ENCODE data around the gene NR2F1-AS1. TPM values are rescaled to one million over a fixed set of nuclear protein-coding genes. Genes with fewer than 3 reads are reported as not detected.
A peak's percentile ranks its signal among the peaks of the same experiment; 100 is the strongest.

The NR2F1-AS1 gene
- not detected for total RNA-seq
- not detected for polyA plus RNA-seq

GRCh38 chr5:93580927-93581445 is at the start of gene NR2F1-AS1:
TSS of gene NR2F1-AS1 (minus strand) at chr5:93581219.
- H3K27me3 Mint-ChIP-seq, result peaks cover 45 to 52% of the 10 kb centered on the region in 2 donors

GRCh38 chr5:93626801-93627200 is 45.8 kb upstream of the NR2F1-AS1 start:
- Mint-ChIP-seq H3K27ac (no peak overlapping the region), H3K27me3 (no peaks in the 10 kb centered on the region), H3K9me3 (no peaks in the 10 kb centered on the region), H3K36me3 (peaks cover 4 to 5% (median 5%) of the 10 kb centered on the region in 3 donors), H3K4me1 (peaks cover 14 to 18% (median 17%) of the 10 kb centered on the region in 3 donors), H3K4me3 (no peak overlapping the region)
- CTCF ChIA-PET, result no interaction called here
- H3K27me3 ChIP-seq (ENCODE audit: insufficient read depth, low read length, poor library complexity, severe bottlenecking), result no peaks in the 10 kb centered on the region
- H3K9me3 ChIP-seq (ENCODE audit: low read length), result no peaks in the 10 kb centered on the region
- POLR2A ChIA-PET, result no interaction called here
- peaks cover 7% of the 10 kb centered on the region for H3K4me1 ChIP-seq (ENCODE audit: insufficient read depth, low read length)
- no peaks in the 10 kb centered on the region for H3K36me3 ChIP-seq (ENCODE audit: insufficient read depth, low read length)
- no peak for DNase-seq
- no peak overlapping the region for H3K27ac ChIP-seq (ENCODE audit: low read depth, low read length)
- H3K4me3 ChIP-seq (ENCODE audit: low read length), result no peak overlapping the region

More at GRCh38 chr5:93580927-93581445, at the start of gene NR2F1-AS1:
- CTCF ChIA-PET, result no interaction called here
- Histone ChIP-seq H3K4me1 (ENCODE audit: insufficient read depth, low read length) (peaks cover 36% of the 10 kb centered on the region), H3K9me3 (ENCODE audit: low read length) (no peaks in the 10 kb centered on the region), H3K27ac (ENCODE audit: low read depth, low read length) (no peak within 1 kb of the TSS), H3K4me3 (ENCODE audit: low read length) (peak within 1 kb of the TSS; percentile 61), H3K27me3 (ENCODE audit: insufficient read depth, low read length, poor library complexity, severe bottlenecking) (peaks cover 70% of the 10 kb centered on the region), H3K36me3 (ENCODE audit: insufficient read depth, low read length) (no peaks in the 10 kb centered on the region)
- Mint-ChIP-seq H3K9me3 (no peaks in the 10 kb centered on the region), H3K4me3 (peak within 1 kb of the TSS in 3 of 7 donors; percentile 71 to 77 (median 76)), H3K4me1 (peaks cover 16 to 33% (median 18%) of the 10 kb centered on the region in 3 donors), H3K36me3 (no peaks in the 10 kb centered on the region), H3K27ac (peak within 1 kb of the TSS in 3 of 8 donors; percentile 27 to 39 (median 30))
- no peak for DNase-seq
- POLR2A ChIA-PET, result no interaction called here

- no peak overlapping the region for H3K4me3 ChIP-seq (ENCODE audit: low read length)
- ChIA-PET CTCF (no interaction called here), POLR2A (no interaction called here)
- no peaks in the 10 kb centered on the region for H3K9me3 ChIP-seq (ENCODE audit: low read length)
- Mint-ChIP-seq H3K27ac (peak overlapping the region; percentile 28 to 94 (median 84)), H3K27me3 (peaks cover 0 to 4% of the 10 kb centered on the region in 2 donors), H3K4me3 (peak overlapping the region in 4 of 7 donors; percentile 16 to 44 (median 28)), H3K36me3 (peaks cover 0 to 4% (median 0%) of the 10 kb centered on the region in 3 donors), H3K4me1 (peaks cover 25 to 36% (median 33%) of the 10 kb centered on the region in 3 donors), H3K9me3 (no peaks in the 10 kb centered on the region)
- no peaks in the 10 kb centered on the region for H3K36me3 ChIP-seq (ENCODE audit: insufficient read depth, low read length)
- H3K27ac ChIP-seq (ENCODE audit: low read depth, low read length), result no peak overlapping the region
- H3K27me3 ChIP-seq (ENCODE audit: insufficient read depth, low read length, poor library complexity, severe bottlenecking), result no peaks in the 10 kb centered on the region
- DNase-seq, result no peak
- peaks cover 19% of the 10 kb centered on the region for H3K4me1 ChIP-seq (ENCODE audit: insufficient read depth, low read length)
These were observed 42.1 kb upstream of the NR2F1-AS1 start for GRCh38 chr5:93623153-93623552.

GRCh38 chr5:93622240-93622885 is 41.3 kb upstream of the NR2F1-AS1 start:
- Mint-ChIP-seq H3K36me3 (peaks cover 0 to 4% (median 0%) of the 10 kb centered on the region in 3 donors), H3K27ac (peak overlapping the region; percentile 68 to 96 (median 92)), H3K27me3 (peaks cover 0 to 4% of the 10 kb centered on the region in 2 donors), H3K4me3 (peak overlapping the region; percentile 28 to 80 (median 70)), H3K4me1 (peaks cover 25 to 36% (median 33%) of the 10 kb centered on the region in 3 donors), H3K9me3 (no peaks in the 10 kb centered on the region)
- Histone ChIP-seq H3K36me3 (ENCODE audit: insufficient read depth, low read length) (no peaks in the 10 kb centered on the region), H3K4me1 (ENCODE audit: insufficient read depth, low read length) (peaks cover 19% of the 10 kb centered on the region), H3K27ac (ENCODE audit: low read depth, low read length) (peak overlapping the region; percentile 64), H3K4me3 (ENCODE audit: low read length) (no peak overlapping the region), H3K9me3 (ENCODE audit: low read length) (no peaks in the 10 kb centered on the region), H3K27me3 (ENCODE audit: insufficient read depth, low read length, poor library complexity, severe bottlenecking) (no peaks in the 10 kb centered on the region)
- CTCF ChIA-PET, result interaction anchor here (1.3 to 1.7 kb wide), 3 partner anchors 12 to 1116 kb away, joined by 5 to 7 read pairs (median 5); no protein-coding TSS in a partner anchor
- POLR2A ChIA-PET, result no interaction called here
- peak in 4 of 5 donors; percentile 53 to 79 (median 67) for DNase-seq

- peak in 1 of 5 donors; percentile 56 for DNase-seq
- Mint-ChIP-seq H3K4me3 (peak overlapping the region; percentile 44 to 93 (median 74)), H3K4me1 (peaks cover 25 to 36% (median 33%) of the 10 kb centered on the region in 3 donors), H3K27me3 (peaks cover 0 to 4% of the 10 kb centered on the region in 2 donors), H3K27ac (peak overlapping the region in 7 of 8 donors; percentile 72 to 94 (median 92)), H3K9me3 (no peaks in the 10 kb centered on the region), H3K36me3 (peaks cover 0 to 4% (median 0%) of the 10 kb centered on the region in 3 donors)
- H3K4me1 ChIP-seq (ENCODE audit: insufficient read depth, low read length), result peaks cover 19% of the 10 kb centered on the region
- H3K27me3 ChIP-seq (ENCODE audit: insufficient read depth, low read length, poor library complexity, severe bottlenecking), result no peaks in the 10 kb centered on the region
- no peaks in the 10 kb centered on the region for H3K9me3 ChIP-seq (ENCODE audit: low read length)
- ChIA-PET CTCF (interaction anchor here (0.9 to 1.7 kb wide), 5 partner anchors 13 to 1117 kb away, joined by 3 to 7 read pairs (median 5); no protein-coding TSS in a partner anchor), POLR2A (no interaction called here)
- peak overlapping the region; percentile 25 for H3K4me3 ChIP-seq (ENCODE audit: low read length)
- H3K27ac ChIP-seq (ENCODE audit: low read depth, low read length), result no peak overlapping the region
- no peaks in the 10 kb centered on the region for H3K36me3 ChIP-seq (ENCODE audit: insufficient read depth, low read length)
These were observed 40.3 kb upstream of the NR2F1-AS1 start for GRCh38 chr5:93621327-93621798.

- ChIA-PET CTCF (interaction anchor here (0.9 to 1.7 kb wide), 6 partner anchors 13 to 1117 kb away, joined by 3 to 7 read pairs (median 3); no protein-coding TSS in a partner anchor), POLR2A (no interaction called here)
- Histone ChIP-seq H3K27me3 (ENCODE audit: insufficient read depth, low read length, poor library complexity, severe bottlenecking) (no peaks in the 10 kb centered on the region), H3K4me1 (ENCODE audit: insufficient read depth, low read length) (peaks cover 19% of the 10 kb centered on the region), H3K36me3 (ENCODE audit: insufficient read depth, low read length) (no peaks in the 10 kb centered on the region), H3K4me3 (ENCODE audit: low read length) (peak overlapping the region; percentile 73), H3K9me3 (ENCODE audit: low read length) (no peaks in the 10 kb centered on the region), H3K27ac (ENCODE audit: low read depth, low read length) (peak overlapping the region; percentile 52)
- H3K36me3 Mint-ChIP-seq, result peaks cover 0 to 4% (median 0%) of the 10 kb centered on the region in 3 donors
- H3K27me3 Mint-ChIP-seq, result peaks cover 4% of the 10 kb centered on the region in 2 donors
- peaks cover 25 to 36% (median 33%) of the 10 kb centered on the region in 3 donors for H3K4me1 Mint-ChIP-seq
- peak; percentile 42 to 75 (median 66) for DNase-seq
- peak overlapping the region; percentile 84 to 97 (median 93) for H3K4me3 Mint-ChIP-seq
- H3K9me3 Mint-ChIP-seq, result no peaks in the 10 kb centered on the region
- peak overlapping the region; percentile 74 to 95 (median 90) for H3K27ac Mint-ChIP-seq
These were observed 39.7 kb upstream of the NR2F1-AS1 start for GRCh38 chr5:93620487-93621326.

GRCh38 chr5:93616538-93617174 is 35.6 kb upstream of the NR2F1-AS1 start:
- no peak for DNase-seq
- Mint-ChIP-seq H3K27me3 (peaks cover 30 to 37% of the 10 kb centered on the region in 2 donors), H3K27ac (peak overlapping the region in 1 of 8 donors; percentile 12), H3K4me3 (no peak overlapping the region), H3K36me3 (peaks cover 0 to 4% (median 1%) of the 10 kb centered on the region in 3 donors), H3K9me3 (peaks cover 0 to 6% (median 1%) of the 10 kb centered on the region in 5 donors), H3K4me1 (peaks cover 16 to 27% (median 24%) of the 10 kb centered on the region in 3 donors)
- POLR2A ChIA-PET, result no interaction called here
- Histone ChIP-seq H3K27me3 (ENCODE audit: insufficient read depth, low read length, poor library complexity, severe bottlenecking) (peaks cover 26% of the 10 kb centered on the region), H3K9me3 (ENCODE audit: low read length) (no peaks in the 10 kb centered on the region), H3K4me1 (ENCODE audit: insufficient read depth, low read length) (peaks cover 10% of the 10 kb centered on the region), H3K4me3 (ENCODE audit: low read length) (no peak overlapping the region), H3K36me3 (ENCODE audit: insufficient read depth, low read length) (no peaks in the 10 kb centered on the region), H3K27ac (ENCODE audit: low read depth, low read length) (no peak overlapping the region)
- CTCF ChIA-PET, result interaction anchor here (1.0 kb wide), 1 partner anchor 12 kb away, joined by 3 read pairs; no protein-coding TSS in a partner anchor
